GM12892 (cell line): Measurements from ENCODE around the gene SULT1E1.

Experiments used
- POLR2A ChIP-seq: IDR thresholded peaks from 2 replicates; pipeline ENCODE4 v1.6.1; 2011; ENCODE audit warnings: low read depth, low read length, control low read depth
- TAF1 ChIP-seq: IDR thresholded peaks from 2 replicates; pipeline ENCODE4 v1.6.1; 2011; ENCODE audit warnings: low read depth, mild to moderate bottlenecking, control low read depth, low read length, borderline replicate concordance

DNA sequence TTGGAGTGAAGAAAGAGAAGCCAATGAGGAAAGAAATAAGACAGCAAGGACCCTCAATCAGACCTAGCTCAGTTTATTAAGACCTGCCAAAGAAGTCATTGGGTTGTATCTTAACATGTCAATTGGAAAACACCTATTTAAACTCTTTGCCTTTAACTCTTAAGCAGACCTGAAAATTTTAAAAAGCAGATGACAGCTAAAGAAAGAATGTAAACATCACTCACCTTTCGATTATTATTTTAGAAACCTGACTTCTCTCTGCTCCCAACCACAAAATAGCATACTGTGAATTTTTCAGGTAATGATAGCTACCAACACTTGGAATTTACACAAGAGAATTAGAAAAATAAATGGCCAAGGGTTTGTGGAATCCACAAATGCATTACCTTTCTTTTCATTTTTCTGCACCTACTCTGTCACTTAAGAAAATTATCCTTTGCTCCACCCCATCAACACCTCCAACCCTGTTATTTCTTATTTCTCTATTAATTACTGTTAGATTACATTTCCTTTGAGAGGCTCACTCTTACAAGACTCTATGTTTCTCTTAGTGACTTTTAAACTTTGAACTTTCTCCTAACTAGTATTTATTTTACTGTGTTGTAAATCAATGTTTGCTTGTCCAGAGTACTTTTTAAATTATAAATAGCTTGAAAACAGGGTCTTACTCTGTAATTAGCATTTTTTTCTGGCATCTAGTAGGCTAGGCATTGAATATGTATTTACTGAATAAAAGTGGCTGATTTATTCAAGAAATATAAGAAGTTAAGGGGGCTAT lies 765 bp upstream of the SULT1E1 start:
- TF ChIP-seq TAF1 (no peak), POLR2A (no peak)
